ENCODE data around the gene G0S2.
A peak's percentile ranks its signal among the peaks of the same experiment; 100 is the strongest.

G0S2 gene

GRCh38 chr1:209635850-209636249 is 39.4 kb upstream of the G0S2 start:
- no peaks in the 10 kb centered on the region for H3K9me3 Mint-ChIP-seq
- TF ChIP-seq CTCF (IDR thresholded peaks at IDR 0.05; ENCODE audit: unreplicated experiment in 3 of 3) = no peak
- no peak overlapping the region for H3K4me3 Mint-ChIP-seq
- H3K4me1 Mint-ChIP-seq = peaks cover 5% of the 10 kb centered on the region
- H3K27me3 Mint-ChIP-seq (ENCODE audit: low read depth) = peaks cover 7% of the 10 kb centered on the region
- H3K27ac Mint-ChIP-seq = peak overlapping the region in 1 of 3 experiments; percentile 39
- no peaks in the 10 kb centered on the region for H3K36me3 Mint-ChIP-seq (ENCODE audit: low read depth)

GRCh38 chr1:209641832-209642172 is 33.4 kb upstream of the G0S2 start:
- Mint-ChIP-seq H3K27me3 (ENCODE audit: low read depth) (no peaks in the 10 kb centered on the region), H3K27ac (peak overlapping the region; percentile 84 to 95 (median 93)), H3K9me3 (no peaks in the 10 kb centered on the region), H3K4me3 (peak overlapping the region in 1 of 3 experiments; percentile 39), H3K4me1 (peaks cover 57% of the 10 kb centered on the region), H3K36me3 (ENCODE audit: low read depth) (no peaks in the 10 kb centered on the region)
- TF ChIP-seq CTCF (IDR thresholded peaks at IDR 0.05; ENCODE audit: unreplicated experiment in 3 of 3) = no peak

GRCh38 chr1:209642816-209643215 is 32.4 kb upstream of the G0S2 start:
- Mint-ChIP-seq H3K4me3 (peak overlapping the region in 1 of 3 experiments; percentile 56), H3K27ac (peak overlapping the region; percentile 84 to 95 (median 93)), H3K36me3 (ENCODE audit: low read depth) (no peaks in the 10 kb centered on the region), H3K4me1 (peaks cover 67% of the 10 kb centered on the region), H3K9me3 (no peaks in the 10 kb centered on the region), H3K27me3 (ENCODE audit: low read depth) (no peaks in the 10 kb centered on the region)
- TF ChIP-seq CTCF (IDR thresholded peaks at IDR 0.05; ENCODE audit: unreplicated experiment in 3 of 3) = no peak

GRCh38 chr1:209643285-209644020 is 31.8 kb upstream of the G0S2 start:
- Mint-ChIP-seq H3K4me1 (peaks cover 68% of the 10 kb centered on the region), H3K36me3 (ENCODE audit: low read depth) (no peaks in the 10 kb centered on the region), H3K9me3 (no peaks in the 10 kb centered on the region), H3K4me3 (peak overlapping the region in 2 of 3 experiments; percentile 1 to 56), H3K27ac (peak overlapping the region; percentile 84 to 95 (median 93)), H3K27me3 (ENCODE audit: low read depth) (no peaks in the 10 kb centered on the region)
- TF ChIP-seq CTCF (IDR thresholded peaks at IDR 0.05; ENCODE audit: unreplicated experiment in 3 of 3) = no peak

- TF ChIP-seq CTCF (IDR thresholded peaks at IDR 0.05; ENCODE audit: unreplicated experiment in 3 of 3) = no peak
- Mint-ChIP-seq H3K27me3 (ENCODE audit: low read depth) (no peaks in the 10 kb centered on the region), H3K27ac (peak overlapping the region; percentile 89 to 94 (median 93)), H3K9me3 (no peaks in the 10 kb centered on the region), H3K4me1 (peaks cover 78% of the 10 kb centered on the region), H3K4me3 (peak overlapping the region; percentile 14 to 33 (median 31)), H3K36me3 (ENCODE audit: low read depth) (no peaks in the 10 kb centered on the region)
Observed at GRCh38 chr1:209645574-209646452, 29.4 kb upstream of the G0S2 start.
